SKM-1 treated with dmso at 0.1 percent for 144 hours (cell line): ENCODE measurements around the gene PLRG1.
A peak's percentile ranks its signal among the peaks of the same experiment; 100 is the strongest.
"Not testable (repeated sequence)": the region's sequence is repeated elsewhere in the genome, so short reads cannot be mapped to it uniquely, and the experiment has no call there.

Experiments
- DNase-seq: peaks from one replicate; lab custom pipeline; 2025; ENCODE audit not compliant: unreplicated experiment; lab: John Stamatoyannopoulos, UW

The PLRG1 gene

DNA sequence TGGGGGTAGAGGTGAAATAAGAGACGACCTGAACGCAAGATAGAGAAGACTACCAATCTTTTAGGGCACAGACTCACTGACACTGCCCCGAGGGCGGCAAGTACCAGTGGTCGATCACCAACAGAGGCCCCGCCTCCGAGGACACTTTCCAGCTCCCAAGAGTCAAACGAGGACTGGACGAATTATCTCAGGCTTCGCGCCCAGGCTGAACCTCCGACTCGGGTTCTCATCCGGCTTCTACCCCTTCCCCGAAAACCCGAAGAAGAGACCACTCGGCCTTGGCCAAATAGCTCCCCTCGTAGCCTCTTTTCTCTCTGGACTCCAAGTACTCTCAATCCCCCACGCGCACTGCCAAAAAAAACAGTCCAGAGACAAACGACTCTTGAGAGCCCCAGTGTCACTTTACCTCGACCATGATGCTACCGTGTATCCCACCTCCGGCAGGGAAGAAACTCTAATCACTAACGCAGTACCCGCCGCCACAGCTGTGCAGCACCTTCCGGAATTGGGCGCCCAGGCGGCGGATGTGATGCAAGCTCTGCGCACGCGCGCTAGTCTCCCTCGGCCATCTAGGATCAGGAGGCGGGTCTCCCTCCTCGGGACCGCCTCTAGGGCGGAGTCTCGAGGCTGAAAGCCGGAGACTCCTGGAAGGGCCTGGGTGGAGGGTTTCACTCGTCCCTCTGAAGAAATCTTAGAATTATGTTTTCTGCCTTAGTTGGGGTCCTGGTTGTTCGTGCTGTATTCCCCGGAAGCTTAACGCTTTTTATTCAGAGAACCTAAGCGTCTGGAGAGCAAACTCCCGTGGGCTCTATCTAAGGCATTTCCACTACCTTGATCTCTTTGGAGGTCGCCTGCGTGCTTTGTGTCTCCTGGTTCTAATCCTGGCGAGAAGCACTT, at the start of gene PLRG1:
TSS of gene PLRG1 (minus strand) at position 507 of the 897 bp plus-strand sequence. CDS start at position 415, 92 bp downstream.
- peak; percentile 92 for DNase-seq

DNA sequence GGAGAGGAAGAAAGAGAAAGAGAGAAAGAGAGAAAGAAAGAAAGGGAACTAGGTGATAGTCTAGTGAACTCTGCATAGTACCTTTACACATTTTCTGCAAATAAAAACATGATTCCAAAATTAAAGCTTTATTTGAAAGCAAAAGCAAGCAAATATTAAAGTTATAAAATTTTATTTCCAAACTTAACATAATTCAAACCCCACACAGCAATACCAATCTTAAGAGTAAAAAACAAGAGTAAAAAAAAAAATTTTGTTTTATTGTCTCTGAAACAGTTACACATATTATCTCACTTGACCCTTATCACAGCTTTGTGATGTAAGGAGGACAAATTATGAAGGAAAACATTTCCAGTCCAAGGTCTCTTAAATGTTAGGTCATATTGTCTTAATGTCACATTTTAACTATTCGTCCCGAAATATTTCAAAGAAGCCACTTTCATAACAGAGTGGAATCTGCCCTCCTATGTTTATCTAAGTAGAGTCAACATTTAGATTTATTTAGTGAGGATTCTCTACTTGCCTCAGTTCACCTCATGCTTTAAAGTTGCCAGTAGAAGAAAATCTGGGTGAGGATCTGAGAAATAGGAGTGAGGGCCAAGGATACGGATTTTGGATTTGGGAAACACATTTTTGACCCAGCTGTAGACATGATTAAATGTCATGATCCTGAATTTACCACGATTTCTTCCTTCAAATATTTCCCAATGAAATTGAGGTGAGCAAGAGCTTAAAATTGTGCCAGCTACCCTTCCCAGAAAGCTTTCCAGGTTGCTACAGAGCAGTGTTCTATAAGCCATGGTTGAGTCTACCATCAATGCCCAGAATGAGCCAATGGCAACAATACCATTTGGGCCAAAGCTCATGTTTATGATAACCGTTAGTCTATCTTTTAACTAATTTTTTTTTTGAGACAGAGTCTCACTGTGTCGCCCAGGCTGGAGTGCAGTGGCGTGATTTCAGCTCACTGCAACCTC, 47.9 kb upstream of the PLRG1 start:
- DNase-seq = no peak

DNA sequence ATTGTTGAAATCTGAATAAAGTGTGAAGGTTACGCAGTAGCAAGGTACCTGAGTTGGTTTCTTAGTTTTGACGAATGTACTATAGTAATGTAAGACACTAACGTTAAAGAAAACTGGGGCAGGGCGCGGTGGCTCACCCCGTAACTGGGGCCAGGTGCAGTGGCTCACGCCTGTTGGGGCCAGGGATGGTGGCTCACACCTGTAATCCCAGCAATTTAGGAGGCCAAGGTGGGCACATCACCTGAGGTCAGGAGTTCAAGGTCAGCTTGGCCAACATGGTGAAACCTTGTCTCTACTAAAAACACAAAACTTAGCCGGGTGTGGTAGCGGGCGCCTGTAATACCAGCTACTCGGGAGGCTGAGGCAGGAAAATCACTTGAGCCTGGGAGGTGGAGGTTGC, 47.1 kb upstream of the PLRG1 start:
- DNase-seq = not testable (repeated sequence)

DNA sequence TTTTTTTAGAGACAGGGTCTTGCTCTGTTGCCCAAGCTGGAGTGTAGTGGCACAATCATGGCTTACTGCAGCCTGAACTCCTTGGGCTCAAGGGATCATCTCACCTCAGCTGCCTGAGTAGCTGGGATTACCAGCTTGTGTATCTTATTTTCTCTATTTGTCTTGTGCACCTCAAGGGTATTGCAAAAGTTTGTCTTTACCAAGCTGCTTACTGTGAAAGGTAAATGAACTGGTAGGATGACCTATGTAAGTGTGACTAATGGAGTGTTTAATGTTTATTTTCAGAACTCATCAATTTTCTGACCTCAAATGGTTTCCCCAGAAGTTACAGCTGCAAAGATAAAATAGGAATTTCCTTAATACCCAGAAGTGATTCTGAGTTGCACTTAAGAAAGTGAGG, 45.6 kb upstream of the PLRG1 start:
- DNase-seq = no peak

DNA sequence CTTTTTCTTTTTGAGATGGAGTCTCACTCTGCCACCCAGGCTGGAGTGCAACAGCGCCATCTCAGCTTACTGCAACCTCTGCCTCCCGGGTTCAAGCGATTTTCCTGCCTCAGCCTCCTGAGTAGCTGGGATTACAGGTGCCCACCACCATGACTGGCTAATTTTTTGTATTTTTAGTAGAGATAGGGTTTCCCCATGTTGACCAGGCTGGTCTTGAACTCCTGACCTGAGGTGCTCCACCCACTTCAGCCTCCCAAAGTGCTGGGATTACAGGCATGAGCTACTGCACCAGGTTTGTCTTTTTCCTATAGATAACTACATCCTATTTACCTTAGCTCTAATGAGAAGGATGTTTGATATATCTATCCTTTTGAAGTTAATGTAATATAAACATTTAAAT, 44.1 kb upstream of the PLRG1 start:
- DNase-seq = not testable (repeated sequence)

DNA sequence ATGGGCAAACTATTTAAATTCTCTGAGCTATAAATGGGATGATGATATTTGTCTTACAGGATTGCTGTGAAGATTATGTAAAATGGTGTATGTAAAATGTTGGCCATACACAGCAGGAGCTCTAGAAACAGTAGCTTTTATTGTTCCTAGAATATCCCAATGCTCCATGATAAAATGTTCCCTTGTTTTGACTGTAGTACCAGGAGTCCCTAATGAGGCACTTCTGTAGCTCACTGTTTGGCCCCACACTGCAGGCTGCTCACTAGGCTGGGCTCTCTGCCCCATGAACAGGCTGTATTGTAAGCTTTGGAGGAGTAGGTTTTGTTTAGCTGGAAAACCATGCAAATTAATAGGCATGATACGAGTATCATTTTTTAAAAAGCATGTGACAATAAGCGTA, 43.7 kb upstream of the PLRG1 start:
- DNase-seq = no peak

DNA sequence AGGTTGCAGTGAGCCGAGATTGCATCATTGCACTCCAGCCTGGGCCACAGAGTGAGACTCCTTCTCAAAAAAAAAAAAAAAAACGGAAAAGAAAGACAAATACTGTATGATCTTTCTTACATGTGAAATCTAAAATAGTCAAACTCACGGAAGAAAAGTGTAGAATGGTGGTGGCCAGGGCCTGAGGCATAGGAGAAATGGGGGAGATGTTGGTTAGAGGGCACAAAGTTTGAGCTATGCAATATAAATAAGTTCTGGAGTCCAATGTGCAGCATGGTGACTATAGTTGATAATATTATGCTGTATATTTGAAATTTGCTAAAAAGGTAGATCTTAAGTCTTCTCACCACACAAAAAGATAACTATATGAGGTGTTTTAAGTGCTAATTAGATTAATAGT, 41.7 kb upstream of the PLRG1 start:
- no peak for DNase-seq

DNA sequence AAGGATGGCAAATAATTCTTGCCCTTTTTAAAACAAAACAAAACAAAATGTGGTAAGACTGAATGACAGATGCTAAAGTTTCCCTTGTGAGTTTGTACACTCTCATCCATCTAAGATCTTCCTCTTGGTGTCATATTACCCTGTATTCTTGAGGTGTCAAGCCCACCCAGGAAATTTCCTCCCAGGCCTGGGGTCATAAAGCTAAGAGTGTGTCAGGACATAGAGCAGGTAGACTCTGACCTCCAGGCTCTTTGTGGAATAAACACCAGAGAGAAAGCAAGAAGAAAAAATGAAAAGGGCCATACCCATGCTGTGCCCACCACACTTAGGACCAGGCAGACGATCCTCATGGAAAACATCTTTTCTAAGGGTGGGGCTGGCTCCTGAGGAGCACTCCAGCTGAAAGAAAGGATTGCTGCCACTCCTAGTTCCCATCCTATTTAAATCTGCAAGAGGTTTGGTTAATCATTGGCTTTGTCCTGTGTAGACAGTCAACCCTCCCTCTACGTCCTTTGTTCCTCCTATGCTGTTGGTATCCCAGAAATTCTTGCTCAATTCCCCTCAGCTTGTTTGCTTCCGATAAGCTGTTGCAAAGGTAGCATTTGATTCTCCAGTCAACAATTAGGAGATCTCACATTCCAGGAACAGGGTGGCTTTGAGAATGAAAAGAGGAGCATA, 40.3 kb upstream of the PLRG1 start, which contains the start of gene FGA:
TSS of gene FGA (minus strand) at position 414 of the 678 bp plus-strand sequence. CDS start at position 359, 55 bp downstream.
- DNase-seq = no peak

DNA sequence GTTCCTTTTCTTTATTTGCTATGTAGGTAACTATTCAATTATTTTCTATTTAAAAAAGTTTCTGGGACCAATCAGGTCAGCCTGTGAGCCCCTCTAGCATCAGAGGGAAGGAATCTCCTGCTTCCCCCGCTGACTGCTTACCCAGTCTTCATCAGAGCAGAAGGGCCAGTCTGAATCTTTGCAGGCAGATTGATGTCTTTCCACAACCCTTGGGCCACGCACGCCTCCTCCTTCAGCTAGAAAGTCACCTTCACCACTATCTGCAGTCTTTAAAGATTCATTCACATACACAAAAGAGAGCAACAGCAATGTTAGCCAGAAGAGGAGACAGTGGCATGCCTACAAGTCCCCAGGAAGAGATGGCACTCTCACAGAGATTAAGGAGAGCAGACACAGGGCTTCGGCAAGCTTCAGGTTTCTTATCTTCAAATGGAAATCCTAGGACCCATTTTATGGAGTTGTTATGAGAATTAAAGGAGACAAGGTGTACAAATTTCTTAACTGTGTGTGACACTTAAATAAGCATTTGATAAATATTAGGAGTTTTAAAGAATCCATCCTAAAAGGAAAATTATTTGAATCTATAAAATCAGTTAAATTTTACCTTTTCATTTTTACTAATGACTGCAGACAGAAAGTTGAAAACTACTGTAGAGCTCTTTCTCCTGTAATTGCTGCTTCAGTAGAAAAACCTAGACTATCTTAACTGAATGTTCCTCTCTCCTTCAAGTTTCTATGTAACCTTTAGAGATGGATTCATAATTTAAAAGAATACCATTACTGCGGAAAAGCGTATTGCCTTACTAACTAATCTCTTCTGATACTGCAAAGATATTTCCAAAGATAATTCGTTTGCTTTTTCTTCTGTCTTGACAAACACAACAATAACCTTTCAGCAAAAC, 39.3 kb upstream of the PLRG1 start:
- DNase-seq = no peak

DNA sequence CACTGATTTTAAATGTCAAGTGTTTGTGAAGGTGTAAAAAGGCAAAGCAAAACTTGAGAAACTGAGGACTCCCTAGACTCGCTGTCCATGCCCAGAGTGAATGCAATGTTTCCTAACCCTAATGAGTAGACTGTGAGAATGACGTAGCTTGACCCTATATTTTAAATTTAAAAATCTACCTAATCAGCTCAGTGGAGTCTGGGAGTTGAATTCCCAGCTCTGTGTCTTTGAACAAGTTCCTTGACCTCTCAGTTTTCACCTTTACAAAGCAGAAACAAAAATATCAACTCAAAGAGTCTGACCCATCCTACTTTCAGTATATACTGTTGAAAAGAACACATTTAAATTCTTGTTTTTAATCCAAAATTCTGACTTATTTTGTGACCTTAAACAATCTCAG, 38.0 kb upstream of the PLRG1 start:
- no peak for DNase-seq

DNA sequence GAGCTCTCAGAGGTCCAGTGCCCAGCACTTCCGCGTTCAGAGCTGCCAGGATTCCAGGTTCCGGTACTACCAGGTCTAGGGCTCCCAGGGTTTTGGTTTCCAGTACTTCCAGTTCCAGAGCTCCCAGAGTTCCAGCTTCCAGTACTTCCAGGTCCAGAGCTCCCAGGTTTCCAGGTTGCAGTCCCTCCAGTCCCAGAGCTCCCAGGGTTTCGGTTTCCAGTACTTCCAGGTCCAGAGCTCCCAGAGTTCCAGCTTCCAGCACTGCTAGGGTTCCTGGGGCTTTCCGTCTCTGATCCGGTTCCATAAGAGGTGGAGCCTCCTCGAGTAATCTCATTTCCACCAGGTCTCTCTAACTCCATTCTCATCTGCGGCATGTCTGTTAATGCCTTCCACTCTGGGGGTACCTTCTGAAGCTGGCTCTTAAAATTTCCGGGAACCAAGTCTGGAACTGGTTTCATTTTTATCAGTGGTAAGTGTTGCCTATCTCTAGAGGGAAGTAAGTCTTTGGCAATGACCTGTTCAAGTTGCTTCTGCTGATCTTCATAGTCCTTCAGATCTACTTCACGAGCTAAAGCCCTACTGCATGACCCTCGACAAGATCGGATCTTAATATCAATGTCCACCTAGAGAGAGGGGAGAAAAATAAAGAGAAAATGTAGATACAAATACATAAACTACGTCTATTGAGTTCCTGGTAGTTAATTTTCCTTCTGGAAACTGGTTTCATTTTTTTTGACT, 36.3 kb upstream of the PLRG1 start:
- no peak for DNase-seq

DNA sequence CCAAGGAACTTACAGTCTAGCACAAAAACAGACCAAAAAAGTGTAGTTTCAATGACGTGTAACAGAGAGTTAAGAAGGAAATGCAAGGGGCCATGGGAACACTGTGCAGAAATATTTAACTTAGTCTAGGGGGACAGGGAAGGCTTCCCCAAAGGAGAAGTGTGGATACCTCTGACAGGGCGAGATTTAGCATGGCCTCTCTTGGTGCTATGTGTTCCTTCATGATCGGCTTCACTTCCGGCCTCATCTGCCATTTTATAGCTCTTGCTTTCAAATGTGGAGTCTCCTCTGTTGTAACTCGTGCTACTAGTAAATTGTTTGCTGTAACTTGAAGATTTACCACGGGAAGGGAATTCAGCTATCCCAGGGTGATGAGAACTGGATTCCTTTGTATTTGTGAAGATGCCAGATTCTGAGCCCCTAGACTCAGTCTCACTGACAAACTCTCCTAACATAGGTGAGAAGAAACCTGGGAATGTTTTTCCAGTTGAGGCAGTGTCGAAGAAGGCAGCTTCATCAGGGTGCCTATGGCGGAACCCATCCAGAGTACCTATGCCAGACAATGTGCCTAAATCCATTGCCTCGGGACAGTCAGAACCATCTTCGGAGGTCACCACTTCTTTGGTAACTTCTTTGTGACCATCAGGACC, 35.3 kb upstream of the PLRG1 start:
- no peak for DNase-seq

DNA sequence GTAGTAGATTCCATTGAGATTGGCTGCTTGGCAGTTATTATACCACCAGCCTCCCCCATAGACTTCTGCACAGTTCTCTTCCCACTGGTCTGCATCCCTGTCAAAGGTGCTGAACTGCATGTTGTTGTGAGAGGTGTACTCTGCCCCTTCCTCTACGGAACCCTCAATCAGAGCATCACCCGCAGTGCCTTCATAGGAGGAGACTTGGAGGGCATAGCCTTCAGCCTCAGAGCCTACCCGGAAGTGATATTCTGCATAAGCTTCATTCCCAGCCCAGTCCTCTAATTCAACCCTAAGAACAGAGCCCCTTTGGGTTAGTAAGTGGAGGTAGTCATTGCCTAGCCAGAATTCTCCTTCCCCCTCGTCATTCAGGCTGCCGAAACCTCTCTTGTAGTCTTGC, 34.1 kb upstream of the PLRG1 start:
- DNase-seq = no peak

DNA sequence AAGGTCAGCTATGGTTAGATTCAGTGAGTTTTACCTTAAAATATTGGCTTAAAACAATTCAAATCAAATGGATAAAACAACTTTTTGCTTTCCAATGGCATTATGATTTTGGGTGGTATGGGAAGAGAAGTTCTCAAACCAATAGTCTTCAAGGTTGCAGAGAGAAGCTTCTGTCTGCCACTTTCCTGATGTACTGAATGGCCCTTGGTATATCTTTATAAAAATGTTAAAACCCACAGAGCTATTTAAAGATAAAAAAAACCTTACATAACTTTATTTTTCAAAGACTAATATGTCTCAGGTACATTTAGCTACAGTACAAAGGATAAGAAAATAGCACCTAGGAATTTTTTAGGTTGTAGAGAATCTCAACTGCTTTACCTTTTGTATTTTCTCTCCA, 33.5 kb upstream of the PLRG1 start:
- DNase-seq = no peak

DNA sequence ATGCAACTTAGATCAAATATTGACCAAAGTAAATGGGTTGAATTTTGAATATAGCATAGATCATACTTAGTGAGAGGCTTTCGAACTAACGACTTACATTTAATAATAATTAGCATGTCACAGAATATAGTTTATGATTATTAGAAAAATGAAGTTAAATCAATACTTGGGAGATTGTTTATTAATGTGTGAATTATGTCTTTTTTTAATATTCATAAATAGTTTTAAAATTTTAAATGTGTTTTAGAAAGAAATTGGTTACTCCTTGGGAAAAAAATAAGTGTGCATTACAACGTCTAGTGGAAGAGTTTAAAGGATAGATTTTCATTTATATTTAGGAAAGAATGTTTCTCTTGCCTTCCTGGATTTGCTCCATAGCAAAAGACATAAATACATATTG, 33.0 kb upstream of the PLRG1 start:
- DNase-seq = no peak

DNA sequence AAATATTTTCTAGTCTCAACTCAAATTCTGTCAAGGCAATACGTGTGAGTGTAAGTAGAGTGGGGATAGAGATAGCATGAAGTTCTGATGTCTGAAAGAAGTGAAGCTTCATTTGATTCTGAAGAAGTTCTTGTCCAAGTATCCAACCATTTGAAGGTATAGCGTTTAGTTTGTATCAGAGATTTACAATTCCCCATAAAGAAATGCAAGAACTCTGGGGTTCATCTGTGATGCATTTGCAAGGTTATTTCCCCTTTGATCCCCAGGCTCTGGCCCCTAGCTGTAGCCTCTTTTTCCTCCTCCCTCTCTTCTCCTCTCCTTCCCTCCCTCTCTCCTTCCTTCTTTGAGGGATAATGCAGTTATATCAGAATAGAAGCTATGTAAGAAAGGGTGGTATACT, 32.5 kb upstream of the PLRG1 start:
- no peak for DNase-seq

DNA sequence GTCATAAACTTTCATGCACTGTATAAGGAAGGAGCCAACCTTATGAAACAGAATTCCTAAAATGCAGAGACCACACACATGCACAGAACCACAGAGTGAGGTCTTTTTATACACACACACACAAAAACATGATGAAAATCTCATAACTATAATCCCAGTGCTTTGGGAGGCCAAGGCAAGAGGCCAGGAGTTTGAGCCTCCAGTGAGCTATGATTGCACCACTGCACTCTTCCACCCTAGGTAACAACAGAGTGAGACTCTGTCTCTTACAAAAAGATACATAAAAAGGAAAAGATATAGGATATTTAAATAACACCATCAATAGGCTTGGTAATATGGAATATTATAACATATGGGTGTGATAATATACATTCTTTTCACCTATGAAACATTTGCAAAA, 29.7 kb upstream of the PLRG1 start:
- no peak for DNase-seq

DNA sequence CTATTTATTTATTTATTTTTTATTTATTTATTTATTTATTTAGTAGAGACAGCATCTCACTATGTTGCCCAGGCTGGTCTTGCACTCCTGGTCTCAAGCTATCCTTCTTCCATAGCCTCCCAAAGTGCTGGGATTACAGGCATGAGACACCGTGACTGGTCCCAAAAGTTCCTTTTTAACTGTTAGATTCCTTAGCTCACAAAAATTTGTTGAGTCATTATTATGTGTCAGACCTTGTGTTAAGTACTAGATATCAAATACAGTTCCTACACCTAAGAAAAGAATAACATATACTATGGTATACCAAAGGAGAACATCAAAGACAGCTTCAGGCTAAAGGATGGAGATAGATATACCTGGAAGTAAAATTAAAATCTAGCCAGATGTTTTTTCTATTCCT, 28.7 kb upstream of the PLRG1 start:
- DNase-seq = no peak

DNA sequence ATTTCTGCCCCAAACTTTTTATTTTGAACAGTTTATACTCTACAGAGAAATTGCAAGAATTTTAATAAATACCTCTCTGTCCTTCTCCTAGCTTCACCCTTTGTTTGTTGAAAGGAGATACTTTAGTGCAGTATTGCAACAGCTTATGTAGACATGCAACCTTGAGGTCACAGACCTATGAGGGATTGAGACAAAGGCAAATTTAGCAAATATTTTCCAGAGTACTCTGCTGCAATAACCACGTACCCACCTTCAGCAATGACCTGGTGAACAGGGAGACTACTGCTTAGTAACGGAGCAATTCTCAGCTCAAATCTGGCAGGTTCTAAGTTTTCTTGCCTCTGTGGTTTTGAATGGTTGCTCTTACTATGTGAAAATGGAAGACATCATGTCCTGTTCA, 27.1 kb upstream of the PLRG1 start:
- DNase-seq = no peak
